GM21423 (cell line): ENCODE results near the gene CSTB.
A peak's percentile ranks its signal among the peaks of the same experiment; 100 is the strongest.

Experiments used
- ATAC-seq: cut with Tn5 transposase; IDR thresholded peaks from one replicate; pipeline ENCODE4 v1.9.1; 2021; ENCODE audit warnings: mild to moderate bottlenecking, moderate library complexity; ENCODE audit not compliant: unreplicated experiment

Gene CSTB

GRCh38 chr21:43733529-43734071 is 42.5 kb downstream of the CSTB start:
- ATAC-seq, result no peak

GRCh38 chr21:43733060-43733459 is 43.0 kb downstream of the CSTB start:
- no peak for ATAC-seq

GRCh38 chr21:43731891-43732711 is 44.0 kb downstream of the CSTB start:
- ATAC-seq, result no peak

GRCh38 chr21:43731476-43731875 is 44.6 kb downstream of the CSTB start:
- no peak for ATAC-seq

- ATAC-seq, result peak; percentile 68
Measured at GRCh38 chr21:43728467-43729390, 47.4 kb downstream of the CSTB start.

GRCh38 chr21:43728154-43728466 is 48.0 kb downstream of the CSTB start:
- ATAC-seq, result no peak

GRCh38 chr21:43727519-43728153 is 48.5 kb downstream of the CSTB start:
- no peak for ATAC-seq

- ATAC-seq, result no peak
Measured at GRCh38 chr21:43726686-43727518, 49.2 kb downstream of the CSTB start.
